GM12878 (cell line): Measurements from ENCODE around the gene AGRN.

Source experiments
- CTCF ChIP-seq, 3 experiments: IDR thresholded peaks in 2 of 3; conservative IDR thresholded peaks in 1 of 3; 2 replicates each; pipeline ENCODE4 v1.5.1; 2011; ENCODE audit warnings: low read depth in 3 of 3, low read length in 3 of 3, mild to moderate bottlenecking in 3 of 3, control low read depth in 2 of 3, moderate library complexity in 2 of 3, inconsistent platforms in 1 of 3, mixed read lengths in 1 of 3; ENCODE audit not compliant: control insufficient read depth in 2 of 3, insufficient read depth in 1 of 3; ENCODE audit errors: extremely low read depth in 1 of 3
- FOS ChIP-seq: IDR thresholded peaks from 3 replicates; pipeline ENCODE4 v1.6.1; 2011; ENCODE audit warnings: borderline replicate concordance; ENCODE audit not compliant: insufficient read length; ENCODE audit errors: extremely low read depth
- POLR2AphosphoS5 ChIP-seq: IDR thresholded peaks from 2 replicates; pipeline ENCODE4 v1.6.1; 2011; ENCODE audit warnings: mild to moderate bottlenecking, low read length, inconsistent platforms
- ZNF24 ChIP-seq: fragments of 450-650 bp; IDR thresholded peaks from 2 replicates; pipeline ENCODE4 v1.6.1; 2017; ENCODE audit warnings: antibody characterized with exemption, mild to moderate bottlenecking

- TF ChIP-seq CTCF (IDR thresholded peaks at IDR 0.05 in 2 of 3, conservative IDR thresholded peaks at IDR 0.05 in 1 of 3; ENCODE audit: control insufficient read depth in 2 of 3, extremely low read depth in 1 of 3, insufficient read depth in 1 of 3, low read depth in 3 of 3, low read length in 3 of 3): no peak
- no peak for TF ChIP-seq FOS
- no peak for TF ChIP-seq POLR2AphosphoS5
- TF ChIP-seq ZNF24: no peak
Measured at GRCh38 chr1:1069711-1070676, 50.1 kb downstream of the AGRN start.
